ENCODE measurements around the gene DZIP3. TPM values are rescaled to one million over a fixed set of nuclear protein-coding genes. Genes with fewer than 3 reads are reported as not detected.
A peak's percentile ranks its signal among the peaks of the same experiment; 100 is the strongest.
"Not testable (repeated sequence)": the region's sequence is repeated elsewhere in the genome, so short reads cannot be mapped to it uniquely, and the experiment has no call there.

DZIP3 gene
- total RNA-seq, 1 donor = 3.8 TPM

DNA sequence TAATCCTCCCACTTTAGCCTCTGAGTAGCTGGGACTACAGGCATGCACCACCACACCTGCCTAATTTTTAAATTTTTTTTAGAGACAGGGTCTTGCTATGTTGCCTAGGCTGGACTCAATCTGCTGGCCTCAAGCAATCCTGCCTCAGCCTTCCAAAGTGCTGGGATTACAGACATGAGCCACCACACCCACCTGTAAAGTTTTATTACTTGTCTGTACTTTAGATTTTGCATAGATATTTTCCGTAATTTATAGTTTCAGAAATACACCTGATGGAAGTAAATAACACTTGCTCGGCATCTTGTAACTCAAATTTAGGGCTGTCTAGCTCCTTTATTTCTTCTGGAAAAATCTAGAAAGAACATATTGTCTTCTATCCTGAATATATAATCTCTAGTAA is 5.8 kb downstream of the DZIP3 start:
- no peak for DNase-seq (ENCODE audit: low read depth in 2 of 3, low spot score in 2 of 3)

DNA sequence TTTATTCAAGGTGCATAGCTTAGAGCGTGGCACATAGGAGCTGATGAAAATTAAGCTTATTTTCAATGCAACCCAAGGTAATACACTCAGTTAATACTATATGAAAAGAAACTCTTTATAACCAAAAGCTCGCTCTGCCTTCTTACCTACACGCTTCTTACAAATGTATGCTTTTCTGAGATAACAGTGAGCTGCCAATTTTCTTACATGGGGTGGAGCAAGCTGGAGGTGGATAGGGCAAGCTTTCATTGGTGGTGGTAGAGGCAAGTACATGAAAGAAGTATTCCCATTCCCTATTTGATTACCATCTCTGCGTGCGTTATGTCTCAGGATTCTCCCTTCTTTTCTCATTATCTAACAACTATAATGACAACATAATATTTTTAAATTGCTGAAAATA is 8.9 kb downstream of the DZIP3 start:
- DNase-seq (ENCODE audit: low read depth in 2 of 3, low spot score in 2 of 3) = no peak

DNA sequence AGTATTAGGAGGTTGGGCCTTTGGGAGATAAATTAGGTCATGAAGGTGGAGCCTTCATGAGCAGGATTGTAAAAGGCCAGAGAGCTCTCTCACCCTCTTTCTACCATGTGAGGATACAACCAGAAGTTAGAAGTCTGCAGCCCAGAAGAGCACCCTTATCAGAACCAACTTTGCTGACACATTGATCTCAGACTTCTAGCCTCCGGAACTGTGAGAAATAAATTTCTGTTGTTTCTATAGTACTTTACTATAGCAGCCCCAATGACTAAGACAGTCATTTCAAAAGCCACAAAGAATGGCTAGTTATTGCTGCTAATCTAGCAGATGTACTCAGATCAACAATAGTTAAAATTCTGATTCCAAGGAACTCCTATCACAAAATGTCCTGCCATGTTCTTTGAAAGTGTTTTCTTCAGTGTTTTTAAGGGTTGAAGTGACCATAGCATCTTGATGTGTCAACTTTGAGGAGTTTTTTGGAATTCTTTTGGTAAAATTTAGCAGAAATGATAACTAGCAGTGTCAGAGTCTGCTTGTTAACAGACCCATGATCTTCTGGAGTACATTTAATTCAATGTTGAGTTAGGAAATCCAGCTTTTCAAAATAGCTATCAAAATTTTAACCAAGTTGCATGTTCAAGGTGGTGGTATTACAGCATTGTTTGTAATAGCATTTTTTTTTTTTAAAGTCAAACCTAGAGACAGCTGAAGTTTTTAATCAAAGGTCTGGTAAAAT is 10.3 kb downstream of the DZIP3 start:
- no peak for DNase-seq (ENCODE audit: low read depth in 2 of 3, low spot score in 2 of 3)

DNA sequence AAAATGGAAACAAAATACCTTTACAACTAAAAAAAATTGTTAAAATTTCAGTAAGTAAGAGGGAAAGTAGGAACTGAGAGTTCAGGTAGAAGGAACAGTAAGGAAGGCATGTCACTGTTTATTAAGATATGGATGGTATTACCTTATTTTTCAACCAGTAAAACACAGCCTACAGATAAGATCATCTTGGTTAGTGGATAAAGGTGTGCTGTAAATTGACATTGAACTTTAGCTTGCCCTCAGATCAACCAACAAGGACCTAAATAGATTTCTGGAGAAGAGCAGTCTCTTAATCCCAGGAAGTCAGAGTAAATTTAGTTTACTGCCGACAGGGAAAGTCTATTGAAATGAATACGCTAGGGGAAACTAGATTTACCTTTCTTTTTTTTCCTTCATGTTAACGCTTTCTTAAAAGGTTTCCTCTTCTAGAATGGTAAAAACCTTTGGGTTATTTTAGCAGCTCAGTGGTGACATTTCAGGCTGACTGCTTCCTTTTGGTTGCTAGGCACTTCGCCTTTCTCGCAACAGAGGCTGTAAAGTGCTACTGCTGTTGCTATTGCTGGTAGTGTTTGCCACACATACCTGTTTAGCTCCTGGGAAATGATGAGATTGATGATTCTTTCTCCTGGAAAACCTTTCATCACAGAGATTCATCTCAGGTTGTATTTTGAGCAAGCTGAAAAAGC is 12.9 kb downstream of the DZIP3 start:
- DNase-seq (ENCODE audit: low read depth in 2 of 3, low spot score in 2 of 3) = peak in 2 of 3 donors; percentile 31 to 60

DNA sequence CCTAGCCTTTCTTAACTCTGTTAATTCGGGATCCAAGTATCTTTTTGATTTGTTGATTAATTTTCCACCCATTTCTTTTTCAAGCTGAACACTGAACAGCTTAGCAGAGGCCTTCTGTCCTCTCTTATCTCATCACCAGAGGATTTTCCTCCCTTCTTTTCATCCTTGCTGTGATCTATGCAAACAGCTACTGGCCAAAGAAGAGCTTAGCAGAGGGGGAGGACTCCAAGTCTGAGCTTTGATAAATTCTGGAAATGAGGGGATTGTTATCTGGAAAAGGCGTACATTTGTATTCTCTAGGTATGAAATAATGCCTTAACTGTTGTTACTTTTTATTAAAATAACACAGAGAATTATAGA is 13.4 kb downstream of the DZIP3 start:
- no peak for DNase-seq (ENCODE audit: low read depth in 2 of 3, low spot score in 2 of 3)

DNA sequence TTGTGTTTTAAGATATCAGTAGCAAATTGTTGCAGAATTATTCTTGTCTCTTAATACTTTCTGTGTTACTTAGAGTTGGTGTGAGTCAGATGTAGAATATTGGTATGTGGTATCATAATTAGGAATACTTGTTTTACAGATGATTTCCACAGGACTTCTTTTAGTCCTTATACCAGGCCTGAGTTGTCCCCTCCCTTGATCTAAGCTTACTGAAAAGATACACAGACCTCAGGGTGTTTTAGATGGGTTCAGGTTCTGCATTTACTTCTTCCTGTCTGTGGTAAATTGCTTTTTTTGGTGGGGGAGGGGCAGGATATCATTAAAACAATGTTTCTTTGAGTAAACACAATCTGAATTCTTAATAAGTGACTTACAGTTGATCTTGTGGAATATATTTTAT is 14.2 kb downstream of the DZIP3 start:
- peak in 2 of 3 donors; percentile 27 to 67 for DNase-seq (ENCODE audit: low read depth in 2 of 3, low spot score in 2 of 3)

DNA sequence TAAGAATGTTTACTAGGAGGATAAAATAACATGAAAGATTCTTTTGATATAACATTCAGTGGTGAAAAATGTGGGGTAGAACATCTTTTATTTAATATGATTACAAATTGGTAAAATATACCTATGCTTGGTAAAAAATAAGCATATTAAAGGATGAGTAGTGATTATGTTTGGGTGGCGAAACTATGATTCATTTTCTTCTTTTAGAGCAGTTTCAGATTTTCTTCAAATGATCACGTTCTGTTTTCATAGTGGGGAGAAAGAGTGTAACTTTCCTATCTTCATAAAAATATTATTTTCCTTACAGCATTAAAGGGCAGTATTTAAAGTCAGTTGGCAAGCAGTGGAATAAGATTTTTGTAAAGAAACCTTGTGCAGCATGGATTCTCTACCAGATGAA is 15.5 kb downstream of the DZIP3 start:
- DNase-seq (ENCODE audit: low read depth in 2 of 3, low spot score in 2 of 3) = no peak

DNA sequence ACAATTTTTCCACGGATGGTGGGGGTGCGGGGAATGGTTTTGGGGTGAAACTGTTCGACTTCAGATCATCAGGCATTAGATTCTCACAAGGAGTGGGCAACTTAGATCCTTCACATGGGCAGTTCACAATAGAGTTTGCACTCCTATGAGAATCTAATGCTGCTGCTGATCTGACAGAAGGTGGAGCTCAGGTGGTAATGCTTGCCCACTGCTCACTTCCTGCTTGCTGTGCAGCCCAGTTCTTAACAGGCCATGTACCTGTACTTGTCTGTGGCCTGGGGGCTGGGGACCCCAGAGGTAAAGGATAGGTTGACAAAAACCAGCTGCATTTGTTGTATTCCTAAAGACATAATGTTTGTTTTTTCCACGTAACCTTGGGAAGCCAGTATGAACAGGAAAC is 16.0 kb downstream of the DZIP3 start:
- no peak for DNase-seq (ENCODE audit: low read depth in 2 of 3, low spot score in 2 of 3)

DNA sequence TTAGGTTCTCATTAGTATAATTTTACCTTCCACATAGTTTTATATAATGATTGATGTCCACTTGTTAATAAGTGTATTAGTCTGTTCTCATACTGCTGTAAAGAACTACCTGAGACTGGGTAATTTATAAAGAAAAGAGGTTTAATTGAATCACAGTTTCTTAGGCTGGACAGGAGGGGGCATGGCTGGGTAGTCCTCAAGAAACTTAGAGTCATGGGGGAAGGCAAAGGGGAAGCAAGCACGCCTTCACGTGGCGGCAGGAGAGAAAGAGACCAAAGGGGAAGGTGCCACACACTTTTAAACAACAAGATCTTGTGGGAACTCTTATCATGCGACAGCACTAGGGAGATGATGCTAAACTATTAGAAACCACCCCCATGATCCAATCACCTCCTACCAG is 19.2 kb downstream of the DZIP3 start:
- DNase-seq (ENCODE audit: low read depth in 2 of 3, low spot score in 2 of 3) = no peak

DNA sequence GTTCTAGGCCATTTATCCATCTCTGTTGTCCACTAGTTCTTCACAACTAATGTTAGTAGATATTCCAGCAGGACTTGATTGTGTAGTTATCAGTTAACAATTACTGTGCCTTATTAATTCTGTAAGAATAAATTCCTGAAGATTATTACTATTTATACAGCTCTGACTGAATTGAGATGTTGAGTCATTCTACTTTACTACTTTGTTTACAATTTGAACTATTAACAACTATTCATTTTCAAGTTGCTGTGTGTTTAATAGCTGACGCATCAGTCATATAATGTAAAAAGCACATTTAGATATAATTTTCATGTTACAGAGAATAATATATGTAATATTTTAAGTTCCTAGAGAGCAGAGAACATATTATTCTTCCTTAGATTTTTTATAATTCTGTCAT is 21.1 kb downstream of the DZIP3 start:
- no peak for DNase-seq (ENCODE audit: low read depth in 2 of 3, low spot score in 2 of 3)

DNA sequence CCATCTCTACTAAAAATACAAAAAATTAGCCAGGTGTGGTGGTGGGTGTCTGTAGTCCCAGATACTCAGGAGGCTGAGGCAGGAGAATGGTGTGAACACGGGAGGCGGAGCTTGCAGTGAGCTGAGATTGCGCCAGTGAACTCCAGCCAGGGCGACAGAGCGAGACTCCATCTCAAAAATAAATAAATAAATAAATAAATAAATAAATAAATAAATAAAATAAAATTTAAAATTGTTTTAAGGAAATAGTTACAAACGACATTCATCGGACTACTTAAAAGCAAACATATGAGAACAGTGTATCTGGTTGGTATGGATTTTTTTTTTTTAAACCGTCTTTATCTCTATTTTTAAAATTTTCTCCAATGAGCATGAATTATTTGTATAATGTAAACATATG is 26.6 kb downstream of the DZIP3 start:
- DNase-seq (ENCODE audit: low read depth in 2 of 3, low spot score in 2 of 3) = not testable (repeated sequence)

DNA sequence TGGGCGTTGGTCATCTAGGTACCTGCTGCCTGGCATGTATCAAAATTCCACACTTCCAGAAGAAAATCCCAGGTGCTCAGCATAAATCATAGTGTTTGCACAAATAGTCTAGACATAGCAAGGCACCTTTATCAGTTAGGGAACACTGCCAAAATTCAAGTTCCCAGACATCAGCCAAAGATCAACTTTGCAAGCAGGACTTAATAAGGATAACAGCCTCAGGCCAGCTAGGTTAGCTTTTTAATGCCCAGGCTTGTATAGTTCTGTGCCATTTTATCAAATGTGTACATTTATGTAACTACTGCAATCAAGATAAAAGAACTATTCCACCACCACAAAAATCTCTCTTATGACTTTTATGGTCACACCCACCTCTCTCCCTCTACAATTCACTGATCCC is 30.7 kb downstream of the DZIP3 start:
- DNase-seq (ENCODE audit: low read depth in 2 of 3, low spot score in 2 of 3) = no peak

DNA sequence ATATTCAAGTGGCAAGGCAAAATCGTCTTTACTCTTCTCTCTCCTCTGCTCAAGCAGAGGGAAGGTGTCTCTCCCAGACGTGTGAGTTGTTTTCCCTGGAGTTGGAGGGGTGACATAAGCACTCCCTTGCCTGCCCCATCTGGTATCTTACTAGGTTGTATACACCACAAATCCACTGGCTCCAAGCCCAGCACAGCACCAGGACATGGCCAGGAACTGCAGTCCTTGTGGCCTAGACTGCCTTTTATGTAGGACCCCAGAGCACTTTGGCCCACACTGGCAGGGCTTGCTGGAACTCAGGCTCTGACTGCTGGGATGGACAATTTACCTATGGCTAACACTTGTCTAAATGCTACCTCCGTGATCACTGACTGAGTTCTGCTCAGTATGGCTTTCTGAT is 34.0 kb downstream of the DZIP3 start:
- no peak for DNase-seq (ENCODE audit: low read depth in 2 of 3, low spot score in 2 of 3)

DNA sequence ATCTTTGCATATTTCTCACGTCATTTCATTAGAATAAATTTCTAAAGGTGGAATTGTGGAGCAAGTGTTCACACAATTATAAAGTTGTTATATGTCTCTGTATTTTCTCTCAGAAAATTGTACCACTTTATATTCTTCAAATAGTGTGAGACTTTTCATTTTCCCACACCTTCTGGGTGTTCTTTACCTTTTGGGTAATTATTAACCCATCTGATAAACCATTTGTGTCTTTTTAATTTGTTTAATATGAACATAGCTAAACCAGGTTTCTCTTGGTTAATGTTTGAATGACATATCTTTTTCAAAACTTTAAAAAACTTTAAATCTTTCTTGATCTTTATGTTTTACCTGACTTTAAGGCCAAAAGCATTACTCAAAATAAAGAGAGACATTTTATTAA is 40.5 kb downstream of the DZIP3 start:
- no peak for DNase-seq (ENCODE audit: low read depth in 2 of 3, low spot score in 2 of 3)

DNA sequence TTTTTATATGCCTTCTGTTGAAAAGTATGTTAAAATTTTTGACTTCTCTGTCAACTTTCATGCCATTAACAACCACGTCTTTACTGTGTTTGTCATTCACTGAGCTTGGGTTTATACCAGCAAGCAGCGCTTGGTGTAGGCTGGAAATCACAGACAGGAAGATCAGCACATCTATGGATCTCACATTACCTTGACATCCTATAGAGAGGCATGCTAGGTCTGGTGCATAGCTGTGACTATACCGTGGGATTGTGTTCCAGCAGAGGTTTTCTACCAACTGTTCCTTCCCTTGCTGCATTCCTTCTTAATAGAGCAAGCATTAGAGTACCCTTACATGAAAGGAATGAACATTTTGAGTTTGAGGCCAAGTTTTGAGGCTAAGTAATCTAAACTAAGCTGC is 53.0 kb downstream of the DZIP3 start:
- no peak for DNase-seq (ENCODE audit: low read depth in 2 of 3, low spot score in 2 of 3)

DNA sequence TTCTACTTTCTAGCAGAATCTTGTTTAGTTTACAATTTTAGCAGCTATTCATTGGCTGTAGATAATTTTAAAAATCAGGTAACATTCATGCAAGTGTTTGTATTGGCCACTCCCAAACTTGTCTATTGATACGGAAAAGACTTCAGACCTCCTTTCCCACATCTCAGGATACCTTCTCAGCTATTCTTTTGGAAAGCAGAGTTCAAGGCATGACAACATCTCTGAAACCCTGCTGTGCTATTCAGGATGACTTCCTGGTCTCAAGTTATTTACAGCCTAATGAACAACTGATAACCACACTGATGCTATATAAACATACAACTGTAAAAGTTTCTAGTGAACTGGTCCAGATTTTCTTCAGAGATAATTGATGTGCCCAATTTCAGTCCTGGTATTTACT is 55.8 kb downstream of the DZIP3 start:
- no peak for DNase-seq (ENCODE audit: low read depth in 2 of 3, low spot score in 2 of 3)

DNA sequence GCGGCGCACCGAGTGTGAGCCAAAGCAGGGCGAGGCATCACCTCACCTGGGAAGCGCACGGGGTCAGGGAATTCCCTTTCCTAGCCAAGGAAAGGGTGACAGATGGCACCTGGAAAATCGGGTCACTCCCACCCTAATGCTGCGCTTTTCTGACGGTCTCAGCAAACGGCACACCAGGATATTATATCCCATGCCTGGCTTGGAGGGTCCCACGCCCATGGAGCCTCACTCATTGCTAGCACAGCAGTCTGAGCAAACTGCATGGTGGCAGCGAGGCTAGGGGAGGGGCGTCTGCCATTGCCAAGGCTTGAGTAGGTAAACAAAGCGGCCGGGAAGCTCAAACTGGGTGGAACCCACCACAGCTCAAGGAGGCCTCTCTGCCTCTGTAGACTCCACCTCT is 66.1 kb downstream of the DZIP3 start:
- not testable (repeated sequence) for DNase-seq (ENCODE audit: low read depth in 2 of 3, low spot score in 2 of 3)

DNA sequence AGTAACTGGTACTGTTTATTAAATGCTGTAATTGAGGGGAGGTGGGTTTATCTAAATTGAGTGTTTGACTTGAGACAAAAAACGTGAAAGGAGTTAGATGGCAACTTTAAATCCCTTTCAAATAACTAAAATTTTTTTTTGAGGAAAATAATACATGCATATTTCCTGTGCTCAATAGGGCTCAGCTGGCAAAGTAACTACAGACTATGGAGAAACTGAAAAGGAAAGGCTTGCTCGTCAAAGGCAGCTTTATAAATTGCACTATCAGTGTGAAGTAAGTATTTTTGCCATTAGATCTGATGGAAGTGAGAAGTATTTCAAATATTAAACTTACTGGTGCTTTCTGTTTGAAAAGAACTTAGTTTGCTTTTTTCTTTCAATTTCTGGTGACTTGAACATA is 72.2 kb downstream of the DZIP3 start:
- DNase-seq (ENCODE audit: low read depth in 2 of 3, low spot score in 2 of 3) = peak in 1 of 3 donors; percentile 4

DNA sequence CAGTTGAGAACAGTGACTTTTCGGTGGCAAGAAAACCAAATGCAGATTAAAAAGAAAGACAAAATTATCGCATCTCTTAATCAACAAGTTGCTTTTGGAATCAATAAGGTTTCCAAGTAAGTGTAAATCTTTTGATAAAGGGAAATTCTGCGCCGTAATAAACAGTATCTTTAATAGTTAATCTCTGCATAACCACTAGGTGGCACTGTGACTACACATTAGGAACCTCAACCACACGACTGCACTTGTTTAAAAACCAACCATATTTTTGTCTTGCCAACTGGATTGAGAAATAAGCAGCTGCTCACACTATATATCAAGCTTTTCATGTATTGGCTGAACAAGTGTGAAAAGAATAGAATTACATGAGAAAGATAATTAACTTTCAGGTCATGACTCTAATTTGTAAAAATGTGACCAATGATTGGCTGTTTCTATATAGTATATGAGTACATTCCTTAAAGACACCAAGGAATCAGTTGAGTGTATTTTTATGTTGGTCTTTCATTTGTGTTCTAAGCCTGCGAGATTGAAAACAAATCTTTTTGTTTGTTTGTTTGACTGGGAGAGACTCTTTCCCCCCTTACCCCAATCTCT is 72.7 kb downstream of the DZIP3 start:
- peak; percentile 35 to 84 (median 59) for DNase-seq (ENCODE audit: low read depth in 2 of 3, low spot score in 2 of 3)

DNA sequence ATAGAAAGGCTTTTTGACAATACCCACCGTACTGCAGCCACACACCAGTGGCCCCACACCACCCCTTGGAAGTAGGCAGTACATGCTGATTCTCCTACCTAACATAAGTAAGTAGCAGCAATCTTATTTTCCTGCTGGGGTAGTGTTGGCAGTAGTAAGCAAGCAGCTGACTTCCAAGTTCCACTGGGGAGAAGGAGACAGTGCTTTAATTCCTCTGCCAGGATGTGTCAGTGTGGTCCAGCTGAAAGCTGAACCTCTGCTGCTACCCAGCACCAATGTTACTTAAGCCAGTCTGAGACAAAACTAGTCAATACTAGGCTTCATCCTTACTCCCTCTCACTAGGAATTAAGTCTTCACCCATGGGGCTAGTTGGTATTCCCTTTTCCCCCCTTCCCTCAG is 74.7 kb downstream of the DZIP3 start:
- DNase-seq (ENCODE audit: low read depth in 2 of 3, low spot score in 2 of 3) = no peak

DNA sequence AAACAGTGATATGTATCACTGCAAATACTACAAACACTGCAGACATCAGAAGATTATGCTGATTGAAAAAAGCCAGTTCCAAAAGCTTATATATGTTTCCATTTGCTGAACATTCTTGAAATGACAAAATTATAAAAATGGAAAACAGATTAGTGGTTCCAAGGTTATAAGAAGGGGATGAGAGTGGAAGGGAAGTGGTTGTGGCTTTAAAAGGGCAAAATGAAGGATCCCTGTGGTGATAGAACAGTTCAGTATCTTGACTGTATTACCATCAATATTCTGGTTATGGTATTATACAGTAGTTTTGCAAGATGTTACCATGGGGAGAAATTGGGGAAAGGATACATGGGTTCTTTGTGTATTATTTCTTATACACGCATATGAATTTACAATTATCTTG is 77.8 kb downstream of the DZIP3 start:
- no peak for DNase-seq (ENCODE audit: low read depth in 2 of 3, low spot score in 2 of 3)

DNA sequence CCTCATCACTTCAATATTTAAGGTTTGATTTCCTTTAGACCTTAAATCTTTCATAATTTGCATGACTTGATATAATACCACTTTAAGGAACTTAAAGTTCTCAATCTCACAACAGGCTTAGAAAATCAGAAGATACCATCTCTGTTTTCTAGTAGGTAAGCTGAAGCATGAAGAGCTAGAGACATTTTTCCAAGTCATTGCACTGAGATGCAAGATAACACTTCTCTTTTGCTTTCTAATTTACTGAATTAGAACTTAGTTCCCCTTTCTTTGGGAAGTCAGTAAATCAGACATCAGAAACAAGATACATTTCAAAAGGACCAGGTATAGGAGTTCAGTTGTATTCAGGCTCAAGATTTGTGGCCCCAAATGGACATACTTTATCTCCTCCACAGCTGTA is 79.7 kb downstream of the DZIP3 start:
- DNase-seq (ENCODE audit: low read depth in 2 of 3, low spot score in 2 of 3) = peak in 2 of 3 donors; percentile 9 to 74
